Breast epithelium (tissue), 3 donors: ENCODE measurements around the gene SOX10.

Experiments
- CTCF ChIP-seq, 3 donors: fragments of 450-650 bp; IDR thresholded peaks; one replicate each; pipeline ENCODE4 v1.5.1; 2016 to 2017; ENCODE audit warnings: antibody characterized with exemption in 3 of 3, mild to moderate bottlenecking in 3 of 3, moderate library complexity in 3 of 3
- POLR2AphosphoS5 ChIP-seq, 3 donors: sonication (generic); formaldehyde crosslinking; IDR thresholded peaks; one replicate each; pipeline ENCODE4 v1.6.1; 2017; ENCODE audit warnings: antibody characterized with exemption in 3 of 3

- TF ChIP-seq CTCF (IDR thresholded peaks at IDR 0.05), result peak in 2 of 3 donors; percentile 37 to 57
- TF ChIP-seq POLR2AphosphoS5 (IDR thresholded peaks at IDR 0.05), result no peak
Observed at GRCh38 chr22:37996515-37997246, 12.3 kb upstream of the SOX10 start.
